Stimulated activated CD8-positive, alpha-beta memory T cell treated with anti-CD3 and anti-CD28 coated beads, Interleukin-2, amount 100 ng/mL, for 48 hours (primary cell): ENCODE measurements around the gene ZNF627.
A peak's percentile ranks its signal among the peaks of the same experiment; 100 is the strongest.
"Not testable (repeated sequence)": the region's sequence is repeated elsewhere in the genome, so short reads cannot be mapped to it uniquely, and the experiment has no call there.

Source experiments
- DNase-seq, 2 donors: peaks; one replicate each; pipeline ENCODE4 v3.0.0-alpha.2; 2020; ENCODE audit warnings: low read depth in 2 of 2

ZNF627 gene

GRCh38 chr19:11624069-11624463 lies 26.8 kb downstream of the ZNF627 start:
- DNase-seq = no peak

- no peak for DNase-seq
These were observed 29.0 kb downstream of the ZNF627 start for GRCh38 chr19:11626252-11626651.

DNA sequence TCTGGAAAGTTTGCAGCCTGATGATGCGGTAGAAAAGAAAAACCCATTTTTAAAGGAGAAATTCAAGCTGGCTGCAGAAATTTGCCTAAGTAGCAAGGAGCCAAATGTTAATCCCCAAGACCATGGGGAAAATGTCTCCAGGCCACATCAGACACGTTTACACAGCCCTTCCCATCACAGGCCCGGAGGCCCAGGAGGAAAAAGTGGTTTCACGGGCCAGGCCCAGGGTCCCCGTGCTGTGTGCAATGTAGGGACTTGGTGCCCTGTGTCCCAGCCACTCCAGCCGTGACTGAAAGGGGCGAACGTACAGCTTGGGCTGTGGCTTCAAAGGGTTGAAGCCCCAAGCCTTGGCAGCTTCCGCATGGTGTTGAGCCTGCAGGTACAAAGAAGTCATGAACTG lies 35.9 kb downstream of the ZNF627 start:
- no peak for DNase-seq

- not testable (repeated sequence) for DNase-seq
These were observed 36.9 kb downstream of the ZNF627 start for GRCh38 chr19:11634018-11634662.

DNA sequence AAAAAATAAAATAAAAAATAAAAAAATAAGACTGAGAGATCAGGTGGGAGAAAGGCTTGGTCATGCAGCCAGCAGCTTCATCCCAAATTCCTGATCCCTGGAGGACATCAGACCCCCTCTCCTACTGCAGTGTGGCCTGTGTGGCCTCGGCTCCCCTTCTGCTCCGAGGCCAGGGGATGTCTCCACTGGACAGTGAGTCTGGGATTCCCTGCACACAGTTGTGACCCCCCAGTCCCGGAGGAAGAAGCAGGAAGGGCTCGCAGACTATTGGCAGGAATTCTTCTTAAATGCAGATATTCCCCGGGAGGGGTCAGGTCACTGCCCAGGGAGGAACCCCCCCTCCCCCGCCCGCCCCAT lies 41.9 kb downstream of the ZNF627 start:
- DNase-seq = no peak

DNA sequence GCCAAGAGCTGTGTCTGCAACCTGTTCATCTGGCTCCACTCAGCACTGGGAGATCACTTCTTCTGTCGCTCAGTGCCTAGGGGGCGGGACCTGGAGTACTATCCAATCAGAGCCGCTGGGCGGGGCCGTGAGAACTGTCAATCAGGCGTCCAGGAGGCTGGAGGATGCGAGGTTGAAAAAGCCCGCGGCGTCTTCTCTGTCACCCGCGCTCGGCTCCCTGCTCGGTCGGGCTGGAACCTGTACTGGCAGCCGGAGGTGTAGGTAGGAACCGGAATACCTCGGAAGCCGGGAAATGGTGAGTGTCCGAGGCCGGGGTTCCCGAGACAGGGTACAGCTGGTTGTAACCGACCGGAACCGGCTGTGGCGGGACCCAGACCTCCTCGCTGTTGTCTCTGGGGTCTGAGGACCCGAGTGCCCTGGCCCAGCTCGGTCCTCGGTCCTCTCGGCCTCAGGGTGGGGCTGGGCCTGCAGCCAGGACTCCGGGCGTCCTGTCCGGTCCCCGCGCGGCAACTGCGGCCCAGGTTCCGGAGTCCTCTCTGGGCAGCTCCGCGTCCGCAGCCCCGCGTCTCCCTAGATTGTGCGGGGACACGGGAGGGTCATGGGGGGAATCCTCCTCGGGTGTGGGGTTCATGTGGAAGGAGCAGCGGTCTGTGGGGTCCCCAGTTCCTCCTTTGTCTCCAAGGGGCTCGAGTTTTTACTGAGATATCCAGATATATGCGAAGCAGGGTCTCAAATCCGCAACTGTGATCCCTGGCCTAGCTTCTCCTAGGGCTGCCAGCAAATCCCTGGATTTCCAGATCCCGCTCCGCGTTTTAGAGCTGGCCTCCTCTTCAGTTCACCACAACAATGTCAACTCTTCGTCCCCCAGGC lies 42.6 kb downstream of the ZNF627 start:
- DNase-seq = peak; percentile 86 to 96

- no peak for DNase-seq
These were observed 44.0 kb downstream of the ZNF627 start for GRCh38 chr19:11641244-11641643.

DNA sequence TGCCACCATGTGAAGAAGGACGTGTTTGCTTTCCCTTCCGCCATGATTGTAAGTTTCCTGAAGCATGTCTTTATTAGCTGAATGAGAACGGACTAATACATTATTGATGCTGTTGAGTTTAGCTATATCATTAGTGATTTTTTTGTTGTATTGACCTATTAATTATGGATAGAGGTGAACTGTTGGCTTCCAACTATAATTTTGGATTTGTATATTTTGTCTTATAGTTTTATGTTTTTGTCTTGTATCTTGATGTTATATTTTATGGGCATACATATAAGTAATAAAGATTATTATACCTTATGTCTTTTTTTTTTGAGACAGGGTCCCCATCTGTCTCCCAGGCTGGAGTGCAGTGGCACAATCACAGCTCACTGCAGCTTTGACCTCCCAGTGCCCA lies 45.6 kb downstream of the ZNF627 start:
- DNase-seq = no peak

DNA sequence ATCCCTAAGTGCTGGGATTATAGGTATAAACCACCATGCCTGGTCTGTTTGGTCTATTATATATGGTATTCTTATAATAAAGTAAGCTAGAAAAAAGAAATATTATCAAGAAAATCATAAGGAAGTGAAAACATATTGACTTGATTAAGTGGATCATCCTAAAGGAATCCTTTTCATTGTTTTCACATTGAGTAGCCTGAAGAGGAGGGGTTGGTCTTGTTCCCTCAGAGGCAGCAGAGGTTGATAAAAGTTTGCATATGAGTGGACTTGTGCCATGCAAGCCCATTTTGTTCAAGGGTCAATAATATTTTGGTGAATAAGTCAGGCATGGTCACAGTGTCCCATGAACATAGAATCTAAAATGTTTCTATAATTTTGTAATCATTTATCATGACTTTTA lies 52.7 kb downstream of the ZNF627 start:
- no peak for DNase-seq

DNA sequence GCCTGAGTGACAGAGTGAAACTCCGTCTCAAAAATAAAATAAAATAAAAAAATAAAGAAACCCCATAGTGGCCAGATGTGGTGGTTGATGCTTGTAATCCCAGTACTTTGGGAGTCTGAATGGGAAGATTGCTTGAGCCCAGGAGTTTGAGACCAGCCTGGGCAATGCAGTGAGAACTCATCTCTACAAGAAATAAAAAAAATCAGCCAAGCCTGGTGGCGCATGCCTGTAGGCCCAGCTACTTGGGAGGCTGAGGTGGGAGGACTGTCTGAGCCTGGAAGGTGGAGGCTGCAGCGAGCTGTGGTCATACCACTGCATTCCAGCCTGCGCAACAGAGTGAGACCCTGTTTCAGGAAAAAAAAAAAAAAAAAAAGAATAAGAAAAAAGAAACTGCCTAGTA lies 53.8 kb downstream of the ZNF627 start:
- no peak for DNase-seq

DNA sequence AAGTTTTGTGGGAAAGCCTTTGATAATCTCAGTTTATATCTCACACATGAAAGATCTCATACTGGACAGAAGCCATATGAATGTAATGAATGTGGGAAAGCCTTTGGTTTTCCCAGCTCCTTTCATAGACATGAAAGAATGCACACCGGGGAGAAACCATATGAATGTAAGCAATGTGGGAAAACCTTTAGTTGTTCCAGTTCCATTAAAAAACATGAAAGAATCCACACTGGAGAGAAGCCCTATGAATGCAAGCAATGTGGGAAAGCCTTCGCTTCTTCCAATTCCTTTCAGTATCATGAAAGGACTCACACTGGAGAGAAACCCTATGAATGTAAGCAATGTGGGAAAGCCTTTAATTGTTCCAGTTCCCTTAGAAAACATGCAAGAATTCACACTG lies 54.8 kb downstream of the ZNF627 start:
- DNase-seq = no peak

- no peak for DNase-seq
These were observed 55.2 kb downstream of the ZNF627 start for GRCh38 chr19:11652492-11652891.

GRCh38 chr19:11656535-11656934 lies 59.3 kb downstream of the ZNF627 start:
- no peak for DNase-seq

DNA sequence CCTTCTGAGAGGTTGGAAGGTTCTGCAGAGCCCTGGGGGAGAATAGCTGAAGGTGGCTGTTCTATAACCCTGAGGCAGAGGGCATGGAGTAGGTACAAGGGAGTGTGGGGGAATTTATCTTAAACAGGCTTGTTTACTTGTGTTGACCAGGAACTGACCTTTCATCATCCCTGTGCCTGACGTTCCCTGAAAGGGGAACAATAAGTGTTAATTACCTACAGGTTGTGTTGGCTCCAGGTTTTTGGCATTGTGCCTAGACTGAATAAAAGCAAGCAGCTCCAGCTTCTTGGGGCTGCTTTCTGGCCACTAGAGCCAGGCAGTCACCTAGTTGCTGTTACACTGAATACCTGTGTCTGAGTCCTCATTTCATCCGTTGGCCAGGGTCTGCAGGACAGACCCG lies 60.0 kb downstream of the ZNF627 start:
- DNase-seq = no peak

DNA sequence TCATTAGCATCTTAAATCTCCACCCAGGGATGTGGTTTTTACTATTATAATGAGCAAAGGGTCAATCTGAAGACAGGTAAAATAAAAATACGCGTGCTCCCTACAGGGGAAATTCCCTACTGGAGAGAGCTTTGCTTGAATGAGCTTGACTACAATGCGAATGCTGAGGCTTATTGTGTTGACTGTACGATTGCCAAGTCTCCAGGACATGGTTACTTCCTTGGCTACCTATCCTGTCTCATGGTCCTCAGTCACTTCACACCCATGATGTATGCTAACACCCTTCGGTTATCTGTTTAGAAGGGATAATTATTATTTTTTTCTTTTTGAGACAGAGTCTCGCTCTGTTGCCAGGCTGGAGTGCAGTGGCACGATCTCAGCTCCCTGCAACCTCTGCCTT lies 61.7 kb downstream of the ZNF627 start:
- no peak for DNase-seq

DNA sequence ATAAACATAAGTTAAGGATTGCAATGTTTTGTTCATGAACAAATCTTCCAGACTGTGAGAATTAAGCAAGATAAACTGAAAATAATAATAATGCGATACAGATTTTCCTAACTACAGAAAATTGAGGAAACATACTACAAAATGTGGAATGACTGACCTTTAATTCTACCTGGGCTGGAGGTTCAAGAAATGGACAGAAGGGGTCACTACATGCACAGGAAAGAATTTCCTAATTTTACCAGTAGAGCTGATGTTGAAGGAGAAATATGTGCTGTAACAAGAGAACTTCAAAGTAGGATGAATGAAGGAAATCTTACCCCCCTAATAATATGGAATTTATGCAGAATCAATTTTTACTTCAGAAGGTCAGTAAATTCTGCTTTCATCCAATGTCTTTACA lies 62.3 kb downstream of the ZNF627 start:
- DNase-seq = no peak

DNA sequence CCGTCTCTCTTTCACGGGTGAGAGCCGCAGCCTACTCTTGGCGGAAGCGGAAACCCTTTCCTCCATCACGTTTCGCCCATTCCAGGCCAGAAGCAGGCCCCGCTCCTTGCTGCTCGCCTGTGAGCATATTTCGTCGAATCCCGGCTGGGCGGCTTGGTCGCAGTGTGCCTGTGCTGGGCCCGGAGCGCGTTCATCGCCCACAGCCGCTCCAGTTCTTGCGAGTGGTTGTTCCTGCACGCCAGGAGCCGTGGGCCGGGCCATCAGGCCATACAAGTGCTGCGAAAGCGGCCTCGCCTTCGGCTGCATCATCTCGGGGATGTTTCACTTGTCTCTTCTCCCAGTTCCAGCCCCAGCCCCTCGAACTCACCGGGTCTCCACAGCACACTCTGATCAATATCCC lies 65.0 kb downstream of the ZNF627 start:
- DNase-seq = no peak

GRCh38 chr19:11663181-11663591 lies 65.9 kb downstream of the ZNF627 start:
- DNase-seq = no peak
